22Rv1 (cell line): ENCODE data around the gene MLF2.

ENCODE experiments used
- CTCF ChIP-seq: fragments of 450-650 bp; IDR thresholded peaks from 2 replicates; pipeline ENCODE4 v1.5.1; 2017; ENCODE audit warnings: mild to moderate bottlenecking
- ZFX ChIP-seq: fragments of 450-650 bp; IDR thresholded peaks from 2 replicates; pipeline ENCODE4 v1.6.1; 2017; ENCODE audit warnings: antibody characterized with exemption, borderline replicate concordance

GRCh38 chr12:6779708-6780432 lies 26.9 kb upstream of the MLF2 start:
- TF ChIP-seq CTCF (no peak), ZFX (no peak)
